GM23338 (cell line): ENCODE measurements around the gene LTA4H. TPM values are rescaled to one million over a fixed set of nuclear protein-coding genes. Genes with fewer than 3 reads are reported as not detected.

ENCODE experiments used
- ATAC-seq: fragments of 200-7000 bp; cut with Tn5 transposase; 3 replicates; pipeline ENCODE4 v1.9.1; 2020
- DNase-seq: peaks from one replicate; pipeline ENCODE4 v3.0.0-alpha.2; 2015; ENCODE audit warnings: low spot score
- H2AFZ ChIP-seq: fragments of 200-600 bp; sonication (generic); 2 replicates; pipeline ENCODE4 v1.8.0; 2016; ENCODE audit warnings: antibody characterized with exemption, mild to moderate bottlenecking, moderate library complexity
- H3F3A ChIP-seq: fragments of 200-600 bp; sonication (generic); replicated peaks from 2 replicates; pipeline ENCODE4 v1.8.0; 2017; ENCODE audit warnings: antibody characterized with exemption, mixed run types, low read depth
- H3K27ac ChIP-seq: fragments of 200-600 bp; sonication (generic); 2 replicates; pipeline ENCODE4 v1.6.1; 2016; ENCODE audit warnings: low read depth
- H3K27me3 ChIP-seq: fragments of 200-600 bp; sonication (generic); 2 replicates; pipeline ENCODE4 v1.8.0; 2016; ENCODE audit warnings: mild to moderate bottlenecking, mixed run types, moderate library complexity; ENCODE audit not compliant: insufficient read depth
- H3K36me3 ChIP-seq: fragments of 200-600 bp; sonication (generic); 2 replicates; pipeline ENCODE4 v1.8.0; 2016; ENCODE audit warnings: mild to moderate bottlenecking; ENCODE audit not compliant: insufficient read depth
- H3K4me1 ChIP-seq: fragments of 200-600 bp; sonication (generic); 2 replicates; pipeline ENCODE4 v1.8.0; 2016; ENCODE audit warnings: mild to moderate bottlenecking, moderate library complexity; ENCODE audit not compliant: insufficient read depth
- H3K4me2 ChIP-seq: fragments of 200-600 bp; sonication (generic); 2 replicates; pipeline ENCODE4 v1.7.1; 2017; ENCODE audit warnings: mixed run types
- H3K4me3 ChIP-seq: fragments of 200-600 bp; sonication (generic); 2 replicates; pipeline ENCODE4 v1.6.1; 2016; ENCODE audit warnings: mixed run types
- H3K79me2 ChIP-seq: fragments of 200-600 bp; sonication (generic); replicated peaks from 2 replicates; pipeline ENCODE4 v1.8.0; 2017; ENCODE audit warnings: mild to moderate bottlenecking; ENCODE audit not compliant: insufficient read depth
- H3K9me2 ChIP-seq: fragments of 200-600 bp; sonication (generic); 2 replicates; pipeline ENCODE4 v1.8.0; 2017; ENCODE audit not compliant: insufficient read depth
- H4K20me1 ChIP-seq: fragments of 200-600 bp; sonication (generic); replicated peaks from 2 replicates; pipeline ENCODE4 v1.8.0; 2017; ENCODE audit warnings: mild to moderate bottlenecking; ENCODE audit not compliant: insufficient read depth
- H3K27ac Mint-ChIP-seq: 2 replicates; pipeline ENCODE4 v1.8.0; 2020; ENCODE audit warnings: inconsistent platforms, mild to moderate bottlenecking, moderate library complexity, mixed read lengths
- H3K27me3 Mint-ChIP-seq: 3 replicates; pipeline ENCODE4 v1.8.0; 2022; ENCODE audit warnings: low read depth, mild to moderate bottlenecking, moderate library complexity, mixed read lengths, inconsistent platforms; ENCODE audit not compliant: insufficient read depth, poor library complexity
- H3K36me3 Mint-ChIP-seq: 3 replicates; pipeline ENCODE4 v1.8.0; 2021; ENCODE audit warnings: low read depth, mild to moderate bottlenecking, inconsistent platforms, moderate library complexity, mixed read lengths
- H3K4me1 Mint-ChIP-seq: 3 replicates; pipeline ENCODE4 v1.8.0; 2020; ENCODE audit warnings: mild to moderate bottlenecking, inconsistent platforms, mixed read lengths
- H3K4me3 Mint-ChIP-seq: 3 replicates; pipeline ENCODE4 v1.8.0; 2021; ENCODE audit warnings: moderate library complexity, mild to moderate bottlenecking, inconsistent platforms, mixed read lengths
- H3K9me3 Mint-ChIP-seq: 3 replicates; pipeline ENCODE4 v1.8.0; 2020; ENCODE audit warnings: moderate library complexity, mild to moderate bottlenecking, inconsistent platforms, mixed read lengths
- CREB1 ChIP-seq: fragments of 250-450 bp; sonication (Bioruptor Pico); IDR thresholded peaks from 2 replicates; pipeline ENCODE4 v1.5.0; 2020; ENCODE audit warnings: low read depth, mild to moderate bottlenecking, moderate library complexity
- CTCF ChIP-seq, 2 experiments: fragments of 200-600 bp in 1 of 2; sonication (generic) in 1 of 2; conservative IDR thresholded peaks; 2 replicates each; pipeline versions ENCODE4 v1.5.1 to v1.6.1; 2016 to 2017; ENCODE audit warnings: antibody characterized with exemption in 2 of 2, low read depth in 2 of 2, mild to moderate bottlenecking in 2 of 2, moderate library complexity in 1 of 2
- EZH2phosphoT487 ChIP-seq: fragments of 200-600 bp; sonication (generic); IDR thresholded peaks from one replicate; pipeline ENCODE4 v1.8.1; 2018; ENCODE audit warnings: antibody characterized with exemption; ENCODE audit not compliant: unreplicated experiment
- JUNB ChIP-seq: IDR thresholded peaks from one replicate; pipeline ENCODE4 v1.6.1; 2016; ENCODE audit warnings: antibody characterized with exemption; ENCODE audit not compliant: unreplicated experiment
- NANOG ChIP-seq: IDR thresholded peaks from 2 replicates; pipeline ENCODE4 v1.6.1; 2016; ENCODE audit warnings: antibody characterized with exemption, borderline replicate concordance
- POLR2AphosphoS5 ChIP-seq: IDR thresholded peaks from 2 replicates; pipeline ENCODE4 v1.6.1; 2016; ENCODE audit warnings: antibody characterized with exemption, low read depth
- REST ChIP-seq: IDR thresholded peaks from one replicate; pipeline ENCODE4 v1.6.1; 2018; ENCODE audit warnings: antibody characterized with exemption; ENCODE audit not compliant: unreplicated experiment
- STAT1 ChIP-seq: IDR thresholded peaks from one replicate; pipeline ENCODE4 v1.6.1; 2016; ENCODE audit warnings: antibody characterized with exemption; ENCODE audit not compliant: unreplicated experiment
- ZNF114 ChIP-seq: fragments of 250-450 bp; sonication (Bioruptor Pico); IDR thresholded peaks from 2 replicates; pipeline ENCODE4 v1.5.0; 2020; ENCODE audit warnings: mild to moderate bottlenecking, moderate library complexity
- ZNF331 ChIP-seq: fragments of 250-450 bp; sonication (Bioruptor Pico); IDR thresholded peaks from 2 replicates; pipeline ENCODE4 v1.5.0; 2020; ENCODE audit warnings: low read depth, mild to moderate bottlenecking, moderate library complexity
- polyA plus RNA-seq: library from polyadenylated mRNA; unstranded; fragments of >200 nt; fragmentation: Nextera tagmentation; extraction: Ambion mirVana; gene quantifications from 2 replicates; pipeline ENCODE4 v1.2.1, GENCODE V29; 2016
- total RNA-seq: library from RNA; depleted of rRNA; stranded (reverse); fragments of >200 nt; shearing (Covaris generic); gene quantifications from 2 replicates; pipeline ENCODE4 v1.2.3, GENCODE V29; 2014

The LTA4H gene
- total and polyA plus RNA-seq, 2 experiments from 2014 or later: 84.4 to 189 TPM

GRCh38 chr12:96075560-96075959 lies 40.2 kb upstream of the LTA4H start:
- Histone ChIP-seq H3K9me2 (0 out of 2 replicates have a peak, but pooled peaks cover 4% of the 10 kb centered on the region), H3K36me3 (no peaks in the 10 kb centered on the region), H2AFZ (no peak overlapping the region), H3K27me3 (no peaks in the 10 kb centered on the region), H3F3A (no peaks in the 10 kb centered on the region), H3K27ac (no peak overlapping the region), H4K20me1 (no peaks in the 10 kb centered on the region), H3K79me2 (no peaks in the 10 kb centered on the region), H3K4me3 (no peak overlapping the region), H3K4me1 (peaks cover 8% of the 10 kb centered on the region), H3K4me2 (no peak overlapping the region)
- Mint-ChIP-seq H3K4me1 (peaks cover 8% of the 10 kb centered on the region), H3K4me3 (no peak overlapping the region), H3K9me3 (no peaks in the 10 kb centered on the region), H3K27ac (no peak overlapping the region), H3K27me3 (peaks cover 5% of the 10 kb centered on the region), H3K36me3 (no peaks in the 10 kb centered on the region)
- ATAC-seq (no peak), DNase-seq (no peak)
- TF ChIP-seq JUNB (no peak), ZNF114 (CRISPR knock-in tag) (no peak), NANOG (no peak), CREB1 (CRISPR knock-in tag) (no peak), CTCF (conservative IDR thresholded peaks at IDR 0.05; ENCODE audit: low read depth in 2 of 2) (no peak), EZH2phosphoT487 (no peak), STAT1 (no peak), REST (no peak), ZNF331 (CRISPR knock-in tag) (no peak), POLR2AphosphoS5 (no peak)
